ENCODE measurements around the gene HIF1A. TPM values are rescaled to one million over a fixed set of nuclear protein-coding genes. Genes with fewer than 3 reads are reported as not detected.
"Not testable (repeated sequence)": the region's sequence is repeated elsewhere in the genome, so short reads cannot be mapped to it uniquely, and the experiment has no call there.

The HIF1A gene
- total and polyA plus RNA-seq, 2 of the 8 experiments (the other 6 are each of a cell fraction or from before 2014, with no cell fraction given): 54.8 to 175 TPM

- TF ChIP-seq KDM4A (IDR thresholded peaks at IDR 0.05; ENCODE audit: low read depth, low read length, severe bottlenecking) (no peak), EP300 (IDR thresholded peaks at IDR 0.05; ENCODE audit: borderline replicate concordance in 1 of 2, low read depth in 2 of 2, low read length in 2 of 2) (no peak), SRF (IDR thresholded peaks at IDR 0.05; ENCODE audit: low read depth, low read length) (no peak), CHD2 (IDR thresholded peaks at IDR 0.05; ENCODE audit: low read length) (no peak), SIX5 (IDR thresholded peaks at IDR 0.05; ENCODE audit: low read depth, low read length) (no peak), RBBP5 (IDR thresholded peaks at IDR 0.05; ENCODE audit: borderline replicate concordance, low read depth, low read length) (no peak)
Measured at GRCh38 chr14:61656341-61656740, 39.0 kb upstream of the HIF1A start (continued).

DNA sequence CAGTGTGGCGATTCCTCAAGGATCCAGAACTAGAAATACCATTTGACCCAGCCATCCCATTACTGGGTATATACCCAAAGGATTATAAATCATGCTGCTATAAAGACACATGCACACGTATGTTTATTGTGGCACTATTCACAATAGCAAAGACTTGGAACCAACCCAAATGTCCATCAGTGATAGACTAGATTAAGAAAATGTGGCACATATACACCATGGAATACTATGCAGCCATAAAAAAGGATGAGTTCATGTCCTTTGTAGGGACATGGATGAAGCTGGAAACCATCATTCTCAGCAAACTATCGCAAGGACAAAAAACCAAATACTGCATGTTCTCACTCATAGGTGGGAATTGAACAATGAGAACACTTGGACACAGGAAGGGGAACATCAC is 37.2 kb upstream of the HIF1A start:
- H3K4me1 ChIP-seq (replicated peaks in 1 of 4; ENCODE audit: control insufficient read depth in 3 of 4, insufficient read depth in 4 of 4, low read length in 3 of 4); H4K8ac ChIP-seq (ENCODE audit: extremely low read depth, insufficient read depth, low read length); H2BK12ac ChIP-seq (ENCODE audit: low read depth, low read length); H3K36me3 ChIP-seq (ENCODE audit: control insufficient read depth in 2 of 4, insufficient read depth in 4 of 4, low read length in 3 of 4); H2BK20ac ChIP-seq (ENCODE audit: low read length); H3K23me2 ChIP-seq (ENCODE audit: low read depth, low read length); H4K91ac ChIP-seq (replicated peaks; ENCODE audit: insufficient read length, low read length); H3K79me2 ChIP-seq (ENCODE audit: control insufficient read depth in 1 of 2, insufficient read depth in 2 of 2, low read length in 2 of 2); H3K9me3 ChIP-seq (ENCODE audit: insufficient read depth in 2 of 2, low read depth in 1 of 2, low read length in 1 of 2); H3K18ac ChIP-seq (ENCODE audit: extremely low read depth, low read length); POLR2A ChIA-PET (ENCODE audit: partially characterized antibody); FAIRE-seq; DNase-seq (ENCODE audit: low read depth in 1 of 2, low spot score in 2 of 2); H3K14ac ChIP-seq (ENCODE audit: insufficient read length); H2AK5ac ChIP-seq (ENCODE audit: low read depth, low read length); H3K27ac ChIP-seq (ENCODE audit: low read depth, low read length); H4K20me1 ChIP-seq (replicated peaks in 1 of 2; ENCODE audit: control insufficient read depth in 1 of 2, insufficient read depth in 2 of 2, low read length in 2 of 2); H2AFZ ChIP-seq (ENCODE audit: low read length); H3K9ac ChIP-seq (replicated peaks in 1 of 4; ENCODE audit: extremely low read depth in 1 of 4, low read depth in 3 of 4, low read length in 3 of 4); H3K4me2 ChIP-seq (ENCODE audit: insufficient read depth in 1 of 2, low read depth in 2 of 2, low read length in 2 of 2); H2BK5ac ChIP-seq (ENCODE audit: low read depth, low read length); CTCF ChIA-PET (ENCODE audit: partially characterized antibody); H3K79me1 ChIP-seq (ENCODE audit: low read depth, low read length); H3K4ac ChIP-seq (replicated peaks; ENCODE audit: insufficient read length, low read depth, low read length); H3K4me3 ChIP-seq (ENCODE audit: extremely low read depth in 1 of 4, insufficient read depth in 2 of 4, low read depth in 3 of 4, low read length in 4 of 4); H4K5ac ChIP-seq (ENCODE audit: insufficient read length, low read depth, low read length); H2BK120ac ChIP-seq (replicated peaks; ENCODE audit: low read depth, low read length); H3K23ac ChIP-seq (ENCODE audit: insufficient read length); H3K56ac ChIP-seq (replicated peaks; ENCODE audit: insufficient read length, low read depth, low read length); H2BK15ac ChIP-seq (ENCODE audit: low read length); H3K27me3 ChIP-seq (replicated peaks in 1 of 4; ENCODE audit: control insufficient read depth in 3 of 4, extremely low read depth in 1 of 4, insufficient read depth in 3 of 4, low read length in 3 of 4): not testable (repeated sequence)
- WGBS, 2 experiments (ENCODE audit: extremely low coverage in 1 of 2, insufficient coverage in 1 of 2, insufficient read length in 1 of 2, insufficient replicate concordance in 2 of 2, low coverage in 1 of 2, low lambda C conversion rate in 2 of 2, missing lambda C conversion rate in 1 of 2): 100% methylated on average over 1 of the region's 3 CpGs; no CpG with 5 or more reads in 1 of the 2 experiments
